ENCODE measurements around the gene DHRS1.

DHRS1 gene

GRCh38 chr14:24263848-24264247 is 35.7 kb downstream of the DHRS1 start:
- TF ChIP-seq CTCF (IDR thresholded peaks at IDR 0.05; ENCODE audit: insufficient read depth, low read depth, low read length, missing control alignments): no peak
- no peak overlapping the region for H3K4me3 ChIP-seq (ENCODE audit: low read depth, low read length)
- no peak for DNase-seq (ENCODE audit: low read depth)

- no peak for DNase-seq (ENCODE audit: low read depth)
- TF ChIP-seq CTCF (IDR thresholded peaks at IDR 0.05; ENCODE audit: insufficient read depth, low read depth, low read length, missing control alignments): no peak
Observed at GRCh38 chr14:24262821-24263733, 36.5 kb downstream of the DHRS1 start, which contains the start of gene TGM1. Gene TGM1, minus strand, starts transcription at chr14:24263177. Its CDS starts 825 bp downstream, at chr14:24262352.

GRCh38 chr14:24261969-24262327 is 37.6 kb downstream of the DHRS1 start:
- TF ChIP-seq CTCF (IDR thresholded peaks at IDR 0.05; ENCODE audit: insufficient read depth, low read depth, low read length, missing control alignments): no peak
- DNase-seq (ENCODE audit: low read depth): no peak
- no peak overlapping the region for H3K4me3 ChIP-seq (ENCODE audit: low read depth, low read length)

More at GRCh38 chr14:24262821-24263733, 36.5 kb downstream of the DHRS1 start, which contains the start of gene TGM1:
- no peak within 1 kb of the TSS for H3K4me3 ChIP-seq (ENCODE audit: low read depth, low read length)

GRCh38 chr14:24261256-24261968 is 38.2 kb downstream of the DHRS1 start:
- no peak for TF ChIP-seq CTCF (IDR thresholded peaks at IDR 0.05; ENCODE audit: insufficient read depth, low read depth, low read length, missing control alignments)
- DNase-seq (ENCODE audit: low read depth): no peak
- H3K4me3 ChIP-seq (ENCODE audit: low read depth, low read length): no peak overlapping the region

GRCh38 chr14:24260780-24261157 is 38.8 kb downstream of the DHRS1 start:
- no peak overlapping the region for H3K4me3 ChIP-seq (ENCODE audit: low read depth, low read length)
- DNase-seq (ENCODE audit: low read depth): no peak
- TF ChIP-seq CTCF (IDR thresholded peaks at IDR 0.05; ENCODE audit: insufficient read depth, low read depth, low read length, missing control alignments): no peak

- TF ChIP-seq CTCF (IDR thresholded peaks at IDR 0.05; ENCODE audit: insufficient read depth, low read depth, low read length, missing control alignments): no peak
- DNase-seq (ENCODE audit: low read depth): no peak
- no peak overlapping the region for H3K4me3 ChIP-seq (ENCODE audit: low read depth, low read length)
Observed at GRCh38 chr14:24260026-24260779, 39.4 kb downstream of the DHRS1 start.

All from GM12865 (cell line).